ENCODE measurements around the gene KRT86. TPM values are rescaled to one million over a fixed set of nuclear protein-coding genes. Genes with fewer than 3 reads are reported as not detected.

The KRT86 gene
- total and polyA plus RNA-seq, 9 of the 15 experiments (the other 6 are each of a cell fraction or from before 2014, with no cell fraction given): not detected

GRCh38 chr12:52356762-52357580, 82.5 kb downstream of the KRT86 start:
- CTCF ChIA-PET (ENCODE audit: low intra/inter-chr PET ratio): no interaction called here
- ATAC-seq (no peak), FAIRE-seq (no peak), DNase-seq (ENCODE audit: extremely low read depth in 1 of 4, low spot score in 3 of 4) (no peak)
- no peaks in the 10 kb centered on the region for H3K79me2 ChIP-seq (ENCODE audit: control insufficient read depth, insufficient read depth, low read length)
- H3K4me1 ChIP-seq (replicated peaks in 1 of 2; ENCODE audit: control insufficient read depth in 2 of 2, insufficient read depth in 2 of 2, low read length in 2 of 2): no peaks in the 10 kb centered on the region
- no TSS peak for BruUV-seq (replicated peaks)
- intact Hi-C loops (cut with micrococcal nuclease): no loop called here
- POLR2A ChIA-PET: no interaction called here
- under 1% methylated on average over 20 of the region's 20 CpGs for WGBS (ENCODE audit: insufficient coverage, low coverage, missing lambda C conversion rate)
- in situ Hi-C loops (cut with MboI): no loop called here
- peaks cover 3% of the 10 kb centered on the region; the same call in 1 of the 2 replicates for H4K20me1 ChIP-seq (replicated peaks; ENCODE audit: control insufficient read depth, insufficient read depth, low read length)
- no peaks in the 10 kb centered on the region for H3K36me3 ChIP-seq (ENCODE audit: control insufficient read depth, insufficient read depth, low read length)
- H3K27me3 ChIP-seq (ENCODE audit: control insufficient read depth in 2 of 2, insufficient read depth in 2 of 2, low read length in 2 of 2): peaks cover 4 to 40% of the 10 kb centered on the region in 2 experiments; a peak in 4 of 5 replicates
- no peak overlapping the region for H3K9ac ChIP-seq (ENCODE audit: insufficient read depth in 1 of 2, low read depth in 2 of 2, low read length in 2 of 2)
- H3K4me3 ChIP-seq: no peak overlapping the region
- no peak overlapping the region for H3K4me2 ChIP-seq (ENCODE audit: insufficient read depth, low read length)
- no peaks in the 10 kb centered on the region for H3K9me3 ChIP-seq (replicated peaks; ENCODE audit: control insufficient read depth, insufficient read depth, low read depth, low read length)
- TF ChIP-seq ZNF263 (CRISPR knock-in tag; IDR thresholded peaks at IDR 0.05; ENCODE audit: borderline replicate concordance): no peak
- no peak for TF ChIP-seq ZNF184 (CRISPR knock-in tag; IDR thresholded peaks at IDR 0.05)
- TF ChIP-seq POLR2AphosphoS5 (IDR thresholded peaks at IDR 0.05; ENCODE audit: control insufficient read depth, insufficient read depth, low read depth, low read length): no peak
- TF ChIP-seq FOSL1 (tag; conservative IDR thresholded peaks at IDR 0.05): no peak
- H3K9me1 ChIP-seq (ENCODE audit: control insufficient read depth, insufficient read depth, low read length): no peaks in the 10 kb centered on the region
- no peak overlapping the region for H2AFZ ChIP-seq (ENCODE audit: low read depth, low read length)
- no peak overlapping the region for H3K27ac ChIP-seq (ENCODE audit: extremely low read depth, low read depth, low read length)

Other genes with a start within 250 kb of the KRT86 start
Only the 7 nearest of the 15 such genes appear.
- gene KRT80, start 82.6 kb upstream of the KRT86 start, total RNA-seq (2014; rRNA removed): not detected in 2 replicates
- gene KRT80, start 82.6 kb upstream of the KRT86 start, total RNA-seq (2014; rRNA removed; fragmentation: Illumina TruSeq; extraction: Trizol): not detected in 2 replicates
- gene KRT80, start 82.6 kb upstream of the KRT86 start, total RNA-seq (2015; rRNA removed; fragmentation: Illumina TruSeq; extraction: Trizol): not detected in 2 replicates
- not detected in 2 replicates for gene KRT80, start 82.6 kb upstream of the KRT86 start, total RNA-seq (2021)
- gene KRT80, start 82.6 kb upstream of the KRT86 start, polyA plus RNA-seq (2011; rRNA removed): not detected in 2 replicates
- not detected in 2 replicates for gene KRT80, start 82.6 kb upstream of the KRT86 start, polyA plus RNA-seq (2014; fragmentation: Illumina TruSeq; extraction: Trizol)
- not detected for gene KRT80, start 82.6 kb upstream of the KRT86 start, polyA plus RNA-seq (2014; fragmentation: Nextera tagmentation; extraction: Ambion mirVana)
- not detected in 2 replicates for gene KRT80, start 82.6 kb upstream of the KRT86 start, polyA plus RNA-seq (2014; rRNA removed)
- not detected in 2 replicates for gene KRT7, start 41.4 kb upstream of the KRT86 start, total RNA-seq (2014; rRNA removed)
- gene KRT7, start 41.4 kb upstream of the KRT86 start, total RNA-seq (2014; rRNA removed; fragmentation: Illumina TruSeq; extraction: Trizol): not detected in 2 replicates
- not detected in 2 replicates for gene KRT7, start 41.4 kb upstream of the KRT86 start, total RNA-seq (2015; rRNA removed; fragmentation: Illumina TruSeq; extraction: Trizol)
- 1.4 and 1.6 TPM in 2 replicates for gene KRT7, start 41.4 kb upstream of the KRT86 start, total RNA-seq (2021)
- not detected in 2 replicates for gene KRT7, start 41.4 kb upstream of the KRT86 start, polyA plus RNA-seq (2011; rRNA removed)
- gene KRT7, start 41.4 kb upstream of the KRT86 start, polyA plus RNA-seq (2014; fragmentation: Illumina TruSeq; extraction: Trizol): not detected in 2 replicates
- not detected for gene KRT7, start 41.4 kb upstream of the KRT86 start, polyA plus RNA-seq (2014; fragmentation: Nextera tagmentation; extraction: Ambion mirVana)
- not detected in 2 replicates for gene KRT7, start 41.4 kb upstream of the KRT86 start, polyA plus RNA-seq (2014; rRNA removed)
- gene KRT81, start 16.9 kb downstream of the KRT86 start, total RNA-seq (2014; rRNA removed): not detected in 2 replicates
- gene KRT81, start 16.9 kb downstream of the KRT86 start, total RNA-seq (2014; rRNA removed; fragmentation: Illumina TruSeq; extraction: Trizol): not detected in 2 replicates
- gene KRT81, start 16.9 kb downstream of the KRT86 start, total RNA-seq (2015; rRNA removed; fragmentation: Illumina TruSeq; extraction: Trizol): not detected in 2 replicates
- gene KRT81, start 16.9 kb downstream of the KRT86 start, total RNA-seq (2021): 0.25 and 0.27 TPM in 2 replicates
- not detected in 2 replicates for gene KRT81, start 16.9 kb downstream of the KRT86 start, polyA plus RNA-seq (2011; rRNA removed)
- gene KRT81, start 16.9 kb downstream of the KRT86 start, polyA plus RNA-seq (2014; fragmentation: Illumina TruSeq; extraction: Trizol): not detected in 2 replicates
- gene KRT81, start 16.9 kb downstream of the KRT86 start, polyA plus RNA-seq (2014; fragmentation: Nextera tagmentation; extraction: Ambion mirVana): not detected
- not detected in 2 replicates for gene KRT81, start 16.9 kb downstream of the KRT86 start, polyA plus RNA-seq (2014; rRNA removed)
- not detected in 2 replicates for gene KRT83, start 46.8 kb downstream of the KRT86 start, total RNA-seq (2014; rRNA removed)
- not detected in 2 replicates for gene KRT83, start 46.8 kb downstream of the KRT86 start, total RNA-seq (2014; rRNA removed; fragmentation: Illumina TruSeq; extraction: Trizol)
- not detected in 2 replicates for gene KRT83, start 46.8 kb downstream of the KRT86 start, total RNA-seq (2015; rRNA removed; fragmentation: Illumina TruSeq; extraction: Trizol)
- gene KRT83, start 46.8 kb downstream of the KRT86 start, total RNA-seq (2021): not detected in 2 replicates
- not detected in 2 replicates for gene KRT83, start 46.8 kb downstream of the KRT86 start, polyA plus RNA-seq (2011; rRNA removed)
- gene KRT83, start 46.8 kb downstream of the KRT86 start, polyA plus RNA-seq (2014; fragmentation: Illumina TruSeq; extraction: Trizol): not detected in 2 replicates
- not detected for gene KRT83, start 46.8 kb downstream of the KRT86 start, polyA plus RNA-seq (2014; fragmentation: Nextera tagmentation; extraction: Ambion mirVana)
- not detected in 2 replicates for gene KRT83, start 46.8 kb downstream of the KRT86 start, polyA plus RNA-seq (2014; rRNA removed)
- gene KRT85, start 92.8 kb downstream of the KRT86 start, total RNA-seq (2014; rRNA removed): not detected in 2 replicates
- gene KRT85, start 92.8 kb downstream of the KRT86 start, total RNA-seq (2014; rRNA removed; fragmentation: Illumina TruSeq; extraction: Trizol): not detected in 2 replicates
- not detected in 2 replicates for gene KRT85, start 92.8 kb downstream of the KRT86 start, total RNA-seq (2015; rRNA removed; fragmentation: Illumina TruSeq; extraction: Trizol)
- not detected in 2 replicates for gene KRT85, start 92.8 kb downstream of the KRT86 start, total RNA-seq (2021)
- not detected in 2 replicates for gene KRT85, start 92.8 kb downstream of the KRT86 start, polyA plus RNA-seq (2011; rRNA removed)
- not detected in 2 replicates for gene KRT85, start 92.8 kb downstream of the KRT86 start, polyA plus RNA-seq (2014; fragmentation: Illumina TruSeq; extraction: Trizol)
- not detected for gene KRT85, start 92.8 kb downstream of the KRT86 start, polyA plus RNA-seq (2014; fragmentation: Nextera tagmentation; extraction: Ambion mirVana)
- not detected in 2 replicates for gene KRT85, start 92.8 kb downstream of the KRT86 start, polyA plus RNA-seq (2014; rRNA removed)
- gene KRT84, start 111.0 kb downstream of the KRT86 start, total RNA-seq (2014; rRNA removed): not detected in 2 replicates
- gene KRT84, start 111.0 kb downstream of the KRT86 start, total RNA-seq (2014; rRNA removed; fragmentation: Illumina TruSeq; extraction: Trizol): not detected in 2 replicates
- gene KRT84, start 111.0 kb downstream of the KRT86 start, total RNA-seq (2015; rRNA removed; fragmentation: Illumina TruSeq; extraction: Trizol): not detected in 2 replicates
- not detected in 2 replicates for gene KRT84, start 111.0 kb downstream of the KRT86 start, total RNA-seq (2021)
- not detected in 2 replicates for gene KRT84, start 111.0 kb downstream of the KRT86 start, polyA plus RNA-seq (2011; rRNA removed)
- not detected in 2 replicates for gene KRT84, start 111.0 kb downstream of the KRT86 start, polyA plus RNA-seq (2014; fragmentation: Illumina TruSeq; extraction: Trizol)
- gene KRT84, start 111.0 kb downstream of the KRT86 start, polyA plus RNA-seq (2014; fragmentation: Nextera tagmentation; extraction: Ambion mirVana): not detected
- gene KRT84, start 111.0 kb downstream of the KRT86 start, polyA plus RNA-seq (2014; rRNA removed): not detected in 2 replicates
- gene KRT82, start 131.7 kb downstream of the KRT86 start, total RNA-seq (2014; rRNA removed): not detected in 2 replicates
- not detected in 2 replicates for gene KRT82, start 131.7 kb downstream of the KRT86 start, total RNA-seq (2014; rRNA removed; fragmentation: Illumina TruSeq; extraction: Trizol)
- not detected in 2 replicates for gene KRT82, start 131.7 kb downstream of the KRT86 start, total RNA-seq (2015; rRNA removed; fragmentation: Illumina TruSeq; extraction: Trizol)
- not detected in 2 replicates for gene KRT82, start 131.7 kb downstream of the KRT86 start, total RNA-seq (2021)
- not detected in 2 replicates for gene KRT82, start 131.7 kb downstream of the KRT86 start, polyA plus RNA-seq (2011; rRNA removed)
- gene KRT82, start 131.7 kb downstream of the KRT86 start, polyA plus RNA-seq (2014; fragmentation: Illumina TruSeq; extraction: Trizol): not detected in 2 replicates
- gene KRT82, start 131.7 kb downstream of the KRT86 start, polyA plus RNA-seq (2014; fragmentation: Nextera tagmentation; extraction: Ambion mirVana): not detected
- not detected in 2 replicates for gene KRT82, start 131.7 kb downstream of the KRT86 start, polyA plus RNA-seq (2014; rRNA removed)